Transverse colon (tissue), 4 donors: Measurements from ENCODE around the gene HEATR9. TPM values are rescaled to one million over a fixed set of nuclear protein-coding genes. Genes with fewer than 3 reads are reported as not detected.

ENCODE experiments used
- DNase-seq: peaks from one replicate; pipeline ENCODE4 v3.0.0-alpha.2; 2019
- H3K27ac ChIP-seq, 4 donors: fragments of 200-600 bp; sonication (generic); 2 replicates each; pipeline ENCODE4 v1.5.1; 2016 to 2018; ENCODE audit warnings: inconsistent platforms in 4 of 4
- H3K27me3 ChIP-seq: fragments of 200-600 bp; sonication (generic); 2 replicates; pipeline ENCODE4 v1.5.1; 2017; ENCODE audit warnings: inconsistent platforms
- H3K36me3 ChIP-seq, 4 donors: fragments of 200-600 bp; sonication (generic); 2 replicates each; pipeline ENCODE4 v1.5.1; 2017 to 2019; ENCODE audit warnings: inconsistent platforms in 4 of 4
- H3K4me1 ChIP-seq, 4 donors: fragments of 200-600 bp; sonication (generic); 2 replicates each; pipeline ENCODE4 v1.5.1; 2017 to 2020; ENCODE audit warnings: inconsistent platforms in 4 of 4
- H3K4me3 ChIP-seq, 4 donors: fragments of 200-600 bp; sonication (generic); 1 replicate in 1 of 4; 2 replicates in 3 of 4; pipeline versions ENCODE4 v1.5.1 to v1.6.1; 2017 to 2019; ENCODE audit warnings: inconsistent platforms in 4 of 4
- H3K9me3 ChIP-seq, 2 donors: fragments of 200-600 bp; sonication (generic); 2 replicates each; pipeline ENCODE4 v1.5.1; 2017 to 2019; ENCODE audit warnings: inconsistent platforms in 2 of 2
- CTCF ChIP-seq, 5 experiments: fragments of 200-600 bp in 3 of 5; fragments of 450-650 bp in 2 of 5; sonication (generic) in 3 of 5; IDR thresholded peaks; 1 replicate in 2 of 5; 2 replicates in 3 of 5; pipeline ENCODE4 v1.5.1; 2016 to 2017; ENCODE audit warnings: antibody characterized with exemption in 5 of 5, inconsistent platforms in 3 of 5, mild to moderate bottlenecking in 2 of 5, moderate library complexity in 1 of 5
- EP300 ChIP-seq: sonication (generic); formaldehyde crosslinking; IDR thresholded peaks from one replicate; pipeline ENCODE4 v1.6.1; 2017; ENCODE audit warnings: antibody characterized with exemption, low read depth
- POLR2A ChIP-seq: fragments of 450-650 bp; IDR thresholded peaks from one replicate; pipeline ENCODE4 v1.6.1; 2016; ENCODE audit warnings: antibody characterized with exemption, mild to moderate bottlenecking, moderate library complexity
- POLR2AphosphoS5 ChIP-seq, 3 donors: sonication (generic); formaldehyde crosslinking; IDR thresholded peaks; one replicate each; pipeline ENCODE4 v1.6.1; 2016; ENCODE audit warnings: antibody characterized with exemption in 3 of 3
- WGBS, 2 donors: methylation state at CpG; one replicate each; pipeline ENCODE4 v1.1.5; 2018; ENCODE audit warnings: low coverage in 1 of 2; 5-methylcytosine and 5-hydroxymethylcytosine counted together
- in situ Hi-C, 4 donors: fragments of 200-750 bp; cut with MboI; loops; one replicate each; pipeline versions ENCODE4 v1.15.0 to v1.15.1; 2017; ENCODE audit warnings: low sequenced_read_pairs in 3 of 4, low pct_ligation_motif_present in 1 of 4, low pct_unique_long_range_greater_than_20kb in 1 of 4
- intact Hi-C: fragments of 100-400 bp; cut with DNase I; formaldehyde crosslinking; loops from one replicate; pipeline ENCODE4 v1.15.1; 2023; ENCODE audit warnings: low total_unique reads
- total RNA-seq, 4 donors: library from RNA; depleted of rRNA; stranded (reverse); fragments of >200 nt; gene quantifications; one replicate each; pipeline ENCODE4 v1.1.0, GENCODE V29; 2016

HEATR9 gene
- total RNA-seq, 4 donors from 2014 or later: not detected

GRCh38 chr17:35890774-35891155 is 22.1 kb upstream of the HEATR9 start:
- TF ChIP-seq CTCF (IDR thresholded peaks at IDR 0.05) (no peak), POLR2A (no peak), EP300 (no peak), POLR2AphosphoS5 (IDR thresholded peaks at IDR 0.05) (no peak)
- Histone ChIP-seq H3K27me3 (no peaks in the 10 kb centered on the region), H3K36me3 (no peaks in the 10 kb centered on the region), H3K4me3 (no peak overlapping the region), H3K27ac (peak overlapping the region in 1 of 4 donors; percentile 40), H3K9me3 (no peaks in the 10 kb centered on the region), H3K4me1 (peaks cover 0 to 6% (median 0%) of the 10 kb centered on the region in 4 donors)
- intact Hi-C loops (no loop called here), in situ Hi-C loops (no loop called here)
- WGBS, 2 donors: 73% methylated on average over 4 of the region's 4 CpGs; no CpG with 5 or more reads in 1 of the 2 donors
- DNase-seq: peak; percentile 54

GRCh38 chr17:35889818-35890773 is 21.4 kb upstream of the HEATR9 start:
- Histone ChIP-seq H3K9me3 (no peaks in the 10 kb centered on the region), H3K4me1 (peaks cover 0 to 6% (median 0%) of the 10 kb centered on the region in 4 donors), H3K27me3 (no peaks in the 10 kb centered on the region), H3K27ac (peak overlapping the region in 2 of 4 donors; percentile 11 to 42), H3K36me3 (no peaks in the 10 kb centered on the region), H3K4me3 (no peak overlapping the region)
- 67 to 74% methylated on average over 2 of the region's 2 CpGs for WGBS, 2 donors
- no peak for DNase-seq
- intact Hi-C loops: no loop called here
- TF ChIP-seq POLR2AphosphoS5 (IDR thresholded peaks at IDR 0.05): no peak
- TF ChIP-seq EP300: no peak
- no peak for TF ChIP-seq POLR2A
- TF ChIP-seq CTCF (IDR thresholded peaks at IDR 0.05): no peak
- in situ Hi-C loops: no loop called here

GRCh38 chr17:35889241-35889640 is 20.6 kb upstream of the HEATR9 start:
- H3K27ac ChIP-seq: peak overlapping the region in 2 of 4 donors; percentile 11 to 42
- peaks cover 0 to 6% (median 0%) of the 10 kb centered on the region in 4 donors for H3K4me1 ChIP-seq
- no peaks in the 10 kb centered on the region for H3K36me3 ChIP-seq
- WGBS, 2 donors: 66 to 80% methylated on average over 2 of the region's 2 CpGs
- H3K27me3 ChIP-seq: no peaks in the 10 kb centered on the region
- intact Hi-C loops (no loop called here), in situ Hi-C loops (no loop called here)
- no peak for DNase-seq
- no peaks in the 10 kb centered on the region for H3K9me3 ChIP-seq
- TF ChIP-seq EP300 (no peak), POLR2AphosphoS5 (IDR thresholded peaks at IDR 0.05) (no peak), POLR2A (no peak), CTCF (IDR thresholded peaks at IDR 0.05) (no peak)
- no peak overlapping the region for H3K4me3 ChIP-seq

GRCh38 chr17:35879773-35880654 is 11.3 kb upstream of the HEATR9 start, which contains the start of gene CCL5:
CCL5 (minus strand) TSS chr17:35880360.
- peak within 1 kb of the TSS in 3 of 4 donors; percentile 6 to 50 (median 16) for H3K27ac ChIP-seq
- 49% methylated on average over 11 of the region's 11 CpGs; no CpG with 5 or more reads in 1 of the 2 donors for WGBS, 2 donors
- in situ Hi-C loops: no loop called here
- H3K9me3 ChIP-seq: no peaks in the 10 kb centered on the region
- H3K4me1 ChIP-seq: no peaks in the 10 kb centered on the region
- H3K4me3 ChIP-seq: peak within 1 kb of the TSS in 1 of 4 donors; percentile 27
- intact Hi-C loops: no loop called here
- no peaks in the 10 kb centered on the region for H3K36me3 ChIP-seq
- TF ChIP-seq EP300 (no peak), POLR2AphosphoS5 (IDR thresholded peaks at IDR 0.05) (peak in 2 of 3 donors; percentile 31 to 59), CTCF (IDR thresholded peaks at IDR 0.05) (no peak), POLR2A (peak; percentile 52)
- peak; percentile 28 for DNase-seq
- no peaks in the 10 kb centered on the region for H3K27me3 ChIP-seq
